Thyroid gland (tissue), 4 donors: ENCODE data around the gene PPP2R5E. TPM values are rescaled to one million over a fixed set of nuclear protein-coding genes. Genes with fewer than 3 reads are reported as not detected.
"Not testable (repeated sequence)": the region's sequence is repeated elsewhere in the genome, so short reads cannot be mapped to it uniquely, and the experiment has no call there.

ENCODE experiments used
- DNase-seq, 2 donors: peaks; one replicate each; pipeline ENCODE4 v3.0.0-alpha.2; 2019
- H3K27ac ChIP-seq, 3 donors: fragments of 200-600 bp; sonication (generic); 1 replicate in 2 of 3; 2 replicates in 1 of 3; pipeline ENCODE4 v1.5.1; 2016 to 2019; ENCODE audit warnings: mild to moderate bottlenecking in 1 of 3, moderate library complexity in 1 of 3
- H3K27me3 ChIP-seq: fragments of 200-600 bp; sonication (generic); one replicate; pipeline ENCODE4 v1.5.1; 2019
- H3K36me3 ChIP-seq, 2 donors: fragments of 200-600 bp; sonication (generic); one replicate each; pipeline ENCODE4 v1.5.1; 2016 to 2019
- H3K4me1 ChIP-seq, 2 donors: fragments of 200-600 bp; sonication (generic); one replicate each; pipeline ENCODE4 v1.5.1; 2017 to 2019
- H3K4me3 ChIP-seq, 3 donors: fragments of 200-600 bp; sonication (generic); replicated peaks in 1 of 3; 1 replicate in 2 of 3; 2 replicates in 1 of 3; pipeline ENCODE4 v1.5.1; 2016; ENCODE audit warnings: mild to moderate bottlenecking in 1 of 3
- H3K9me3 ChIP-seq: fragments of 200-600 bp; sonication (generic); one replicate; pipeline ENCODE4 v1.5.1; 2017
- CTCF ChIP-seq, 6 experiments: fragments of 200-600 bp in 3 of 6; fragments of 450-650 bp in 3 of 6; sonication (generic) in 3 of 6; IDR thresholded peaks; one replicate each; pipeline ENCODE4 v1.5.1; 2016 to 2019; ENCODE audit warnings: antibody characterized with exemption in 6 of 6, mild to moderate bottlenecking in 2 of 6, inconsistent platforms in 1 of 6, moderate library complexity in 1 of 6
- POLR2A ChIP-seq, 2 donors: fragments of 450-650 bp; IDR thresholded peaks; one replicate each; pipeline ENCODE4 v1.6.1; 2017; ENCODE audit warnings: antibody characterized with exemption in 2 of 2, mild to moderate bottlenecking in 2 of 2, moderate library complexity in 1 of 2
- WGBS, 2 donors: methylation state at CpG; one replicate each; pipeline ENCODE4 v1.1.5; 2017; 5-methylcytosine and 5-hydroxymethylcytosine counted together
- intact Hi-C: fragments of 100-400 bp; cut with DNase I; formaldehyde crosslinking; loops from one replicate; pipeline ENCODE4 v1.15.1; 2023
- total RNA-seq, 4 donors: library from RNA; depleted of rRNA; stranded (reverse); fragments of >200 nt; gene quantifications; one replicate each; pipeline ENCODE4 v1.2.3, GENCODE V29; 2016

The PPP2R5E gene
- total RNA-seq, 4 donors from 2014 or later: 30.0 to 42.3 (median 36.0) TPM

GRCh38 chr14:63524537-63525155 is 18.5 kb downstream of the PPP2R5E start:
- TF ChIP-seq CTCF (IDR thresholded peaks at IDR 0.05) (no peak), POLR2A (IDR thresholded peaks at IDR 0.05) (no peak)
- Histone ChIP-seq H3K27ac (peak overlapping the region; percentile 65 to 82 (median 79)), H3K27me3 (no peaks in the 10 kb centered on the region), H3K4me1 (peaks cover 24 to 36% of the 10 kb centered on the region in 2 donors), H3K9me3 (no peaks in the 10 kb centered on the region), H3K36me3 (no peaks in the 10 kb centered on the region), H3K4me3 (no peak overlapping the region)
- peak; percentile 29 to 32 for DNase-seq
- 36 to 51% methylated on average over 12 of the region's 12 CpGs for WGBS, 2 donors
- intact Hi-C loops: no loop called here

DNA sequence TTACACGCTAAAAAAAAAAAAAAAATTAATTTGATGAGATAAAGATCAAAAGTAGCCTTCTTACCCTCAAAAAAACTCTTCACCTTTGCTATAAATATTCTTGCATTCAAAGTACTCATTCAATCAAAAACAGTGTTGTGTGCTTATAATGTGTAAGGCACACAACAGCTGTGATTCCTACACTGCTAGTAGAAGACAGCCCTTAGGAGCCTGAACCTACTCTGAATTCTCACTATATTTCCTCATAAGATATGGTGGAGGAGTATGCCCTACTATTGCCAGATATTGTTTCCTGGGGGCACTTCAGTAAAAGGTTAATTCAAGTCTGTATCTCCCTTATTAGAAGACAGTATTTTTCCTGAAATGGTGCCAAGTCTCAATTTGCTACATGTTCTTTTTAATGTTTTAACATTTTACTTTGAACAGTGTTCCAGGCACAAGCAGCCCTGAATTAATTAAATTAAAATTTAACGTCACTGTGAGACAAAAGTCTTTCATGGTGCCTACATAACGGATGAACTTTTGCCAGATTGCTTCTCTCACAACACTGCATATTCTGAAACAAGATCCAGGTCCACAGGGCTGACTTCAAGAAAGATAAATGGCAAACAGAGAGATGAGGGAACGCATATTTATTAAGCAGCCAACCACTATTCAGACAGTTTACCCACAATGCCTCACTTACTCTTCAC is 19.3 kb downstream of the PPP2R5E start:
- DNase-seq: no peak
- 77% methylated on average over 4 of the region's 4 CpGs for WGBS, 2 donors
- Histone ChIP-seq H3K27me3 (no peaks in the 10 kb centered on the region), H3K36me3 (no peaks in the 10 kb centered on the region), H3K9me3 (no peaks in the 10 kb centered on the region), H3K27ac (peak overlapping the region; percentile 1 to 82 (median 79)), H3K4me3 (no peak overlapping the region), H3K4me1 (peaks cover 24 to 36% of the 10 kb centered on the region in 2 donors)
- TF ChIP-seq CTCF (IDR thresholded peaks at IDR 0.05) (no peak), POLR2A (IDR thresholded peaks at IDR 0.05) (no peak)
- intact Hi-C loops: no loop called here

GRCh38 chr14:63522511-63522910 is 20.7 kb downstream of the PPP2R5E start:
- WGBS, 2 donors: 87% methylated on average over 15 of the region's 41 CpGs; no CpG with 5 or more reads in 1 of the 2 donors
- H3K36me3 ChIP-seq, DNase-seq, H3K9me3 ChIP-seq, intact Hi-C loops, H3K4me3 ChIP-seq, H3K27me3 ChIP-seq: not testable (repeated sequence)
- Histone ChIP-seq H3K27ac (peak overlapping the region in 1 of 3 donors; percentile 76), H3K4me1 (peaks cover 24 to 36% of the 10 kb centered on the region in 2 donors)

DNA sequence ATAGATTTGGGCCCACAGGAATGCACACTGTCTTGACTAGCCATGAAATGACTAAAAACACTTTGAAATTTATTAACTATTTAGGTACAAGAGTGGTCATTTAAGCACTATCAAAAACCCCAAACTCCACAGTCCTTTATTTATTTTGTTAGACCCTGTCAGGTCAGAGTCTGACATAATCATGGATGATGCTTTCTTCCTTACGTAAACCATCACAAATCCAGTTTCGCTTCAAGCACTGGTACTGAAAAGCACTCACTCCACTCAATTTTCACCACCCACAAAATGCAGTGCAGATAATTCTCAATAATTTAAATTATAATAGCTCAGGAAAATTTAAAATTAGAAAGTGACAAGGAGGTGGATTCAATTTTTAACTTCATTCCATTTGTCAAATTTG is 25.8 kb downstream of the PPP2R5E start:
- TF ChIP-seq POLR2A (IDR thresholded peaks at IDR 0.05) (no peak), CTCF (IDR thresholded peaks at IDR 0.05) (no peak)
- 95 to 97% methylated on average over 2 of the region's 2 CpGs for WGBS, 2 donors
- H3K4me3 ChIP-seq: no peak overlapping the region
- intact Hi-C loops: no loop called here
- no peaks in the 10 kb centered on the region for H3K9me3 ChIP-seq
- H3K27ac ChIP-seq: no peak overlapping the region
- peaks cover 18 to 29% of the 10 kb centered on the region in 2 donors for H3K4me1 ChIP-seq
- no peaks in the 10 kb centered on the region for H3K27me3 ChIP-seq
- no peak for DNase-seq
- no peaks in the 10 kb centered on the region for H3K36me3 ChIP-seq

DNA sequence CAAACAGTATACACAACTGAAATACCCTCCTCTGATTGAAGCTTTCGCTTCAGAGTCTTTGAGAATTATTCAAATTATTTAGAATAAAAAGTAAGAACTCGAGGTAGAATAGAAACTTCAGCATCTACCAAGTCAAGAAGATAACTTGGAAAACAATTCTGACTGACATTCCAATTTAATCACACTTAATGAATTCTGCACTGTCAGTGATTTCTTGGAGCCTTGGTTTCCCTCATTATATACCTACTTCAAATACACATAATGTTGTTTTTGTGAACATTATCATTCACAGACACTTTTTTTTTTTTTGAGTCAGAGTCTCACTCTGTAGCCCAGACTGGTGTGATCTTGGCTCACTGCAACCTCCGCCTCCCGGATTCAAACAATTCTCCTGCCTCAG is 27.9 kb downstream of the PPP2R5E start:
- Histone ChIP-seq H3K36me3 (no peaks in the 10 kb centered on the region), H3K27me3 (no peaks in the 10 kb centered on the region), H3K4me1 (peaks cover 18 to 34% of the 10 kb centered on the region in 2 donors), H3K9me3 (no peaks in the 10 kb centered on the region), H3K4me3 (no peak overlapping the region), H3K27ac (no peak overlapping the region)
- DNase-seq: no peak
- WGBS, 2 donors: 93 to 96% methylated on average over 4 of the region's 4 CpGs
- TF ChIP-seq POLR2A (IDR thresholded peaks at IDR 0.05) (no peak), CTCF (IDR thresholded peaks at IDR 0.05) (no peak)
- intact Hi-C loops: no loop called here
